Measurements from ENCODE around the gene HLA-DQA2.
"Not testable (repeated sequence)": the region's sequence is repeated elsewhere in the genome, so short reads cannot be mapped to it uniquely, and the experiment has no call there.

The HLA-DQA2 gene

GRCh38 chr6:32741031-32741960, at the start of gene HLA-DQA2:
TSS of gene HLA-DQA2 (plus strand) at chr6:32741391. CDS start at chr6:32741444, 53 bp downstream.
- ChIA-PET POLR2A (no interaction called here), CTCF (interaction anchor here (1.0 kb wide), 1 partner anchor 127 kb away, joined by 3 read pairs; no protein-coding TSS in a partner anchor)
- no peak within 1 kb of the TSS for H3K4me3 ChIP-seq (ENCODE audit: low read depth, low read length)
- no peak for DNase-seq (ENCODE audit: low read depth, low spot score)
- no peak for TF ChIP-seq CTCF (IDR thresholded peaks at IDR 0.05; ENCODE audit: insufficient read depth, low read length, missing control alignments)

- TF ChIP-seq CTCF (IDR thresholded peaks at IDR 0.05; ENCODE audit: insufficient read depth, low read length, missing control alignments): no peak
- no peak for DNase-seq (ENCODE audit: low read depth, low spot score)
- ChIA-PET POLR2A (no interaction called here), CTCF (interaction anchor here (1.2 to 1.6 kb wide), 2 partner anchors 8 to 278 kb away, joined by 4 to 7 read pairs; no protein-coding TSS in a partner anchor)
- H3K4me3 ChIP-seq (ENCODE audit: low read depth, low read length): no peak overlapping the region
Observed at GRCh38 chr6:32692019-32692418, 49.2 kb upstream of the HLA-DQA2 start.

- no peak for TF ChIP-seq CTCF (IDR thresholded peaks at IDR 0.05; ENCODE audit: insufficient read depth, low read length, missing control alignments)
- H3K4me3 ChIP-seq (ENCODE audit: low read depth, low read length): no peak overlapping the region
- POLR2A ChIA-PET: no interaction called here
- DNase-seq (ENCODE audit: low read depth, low spot score): no peak
- CTCF ChIA-PET: no interaction called here
Observed at GRCh38 chr6:32697031-32697430, 44.2 kb upstream of the HLA-DQA2 start.

- H3K4me3 ChIP-seq (ENCODE audit: low read depth, low read length): no peak overlapping the region
- ChIA-PET CTCF (interaction anchor here (0.7 to 5.5 kb wide), 17 partner anchors 9 to 954 kb away, joined by 3 to 95 read pairs (median 4); partner anchors contain the start of gene TAP1), POLR2A (no interaction called here)
- TF ChIP-seq CTCF (IDR thresholded peaks at IDR 0.05; ENCODE audit: insufficient read depth, low read length, missing control alignments): peak; percentile 57
- no peak for DNase-seq (ENCODE audit: low read depth, low spot score)
Observed at GRCh38 chr6:32700391-32701040, 40.7 kb upstream of the HLA-DQA2 start.

GRCh38 chr6:32703347-32703746, 37.8 kb upstream of the HLA-DQA2 start:
- no peak for TF ChIP-seq CTCF (IDR thresholded peaks at IDR 0.05; ENCODE audit: insufficient read depth, low read length, missing control alignments)
- no peak overlapping the region for H3K4me3 ChIP-seq (ENCODE audit: low read depth, low read length)
- ChIA-PET POLR2A (no interaction called here), CTCF (interaction anchor here (0.5 to 5.5 kb wide), 6 partner anchors 82 to 458 kb away, joined by 3 to 95 read pairs (median 3); partner anchors contain the start of gene TAP2)
- DNase-seq (ENCODE audit: low read depth, low spot score): no peak

GRCh38 chr6:32705164-32705563, 36.0 kb upstream of the HLA-DQA2 start:
- H3K4me3 ChIP-seq (ENCODE audit: low read depth, low read length); DNase-seq (ENCODE audit: low read depth, low spot score); POLR2A ChIA-PET: not testable (repeated sequence)
- CTCF ChIA-PET: interaction anchor here (1.0 to 2.7 kb wide), 2 partner anchors 163 to 292 kb away, joined by 4 to 8 read pairs; no protein-coding TSS in a partner anchor
